Measurements from ENCODE around the gene IZUMO1.

The IZUMO1 gene

GRCh38 chr19:48726556-48726955 is 20.2 kb downstream of the IZUMO1 start:
- no peak for DNase-seq
- peaks cover 0 to 7% of the 10 kb centered on the region in 2 donors for H3K27me3 ChIP-seq
- peaks cover 0 to 5% (median 0%) of the 10 kb centered on the region in 3 donors for H3K36me3 ChIP-seq
- intact Hi-C loops (cut with DNase I; ENCODE audit: low total_unique reads), result no loop called here
- H3K9me3 ChIP-seq, result no peaks in the 10 kb centered on the region
- H3K4me1 ChIP-seq, result peaks cover 0 to 9% (median 4%) of the 10 kb centered on the region in 4 donors
- TF ChIP-seq, protein P1, sequence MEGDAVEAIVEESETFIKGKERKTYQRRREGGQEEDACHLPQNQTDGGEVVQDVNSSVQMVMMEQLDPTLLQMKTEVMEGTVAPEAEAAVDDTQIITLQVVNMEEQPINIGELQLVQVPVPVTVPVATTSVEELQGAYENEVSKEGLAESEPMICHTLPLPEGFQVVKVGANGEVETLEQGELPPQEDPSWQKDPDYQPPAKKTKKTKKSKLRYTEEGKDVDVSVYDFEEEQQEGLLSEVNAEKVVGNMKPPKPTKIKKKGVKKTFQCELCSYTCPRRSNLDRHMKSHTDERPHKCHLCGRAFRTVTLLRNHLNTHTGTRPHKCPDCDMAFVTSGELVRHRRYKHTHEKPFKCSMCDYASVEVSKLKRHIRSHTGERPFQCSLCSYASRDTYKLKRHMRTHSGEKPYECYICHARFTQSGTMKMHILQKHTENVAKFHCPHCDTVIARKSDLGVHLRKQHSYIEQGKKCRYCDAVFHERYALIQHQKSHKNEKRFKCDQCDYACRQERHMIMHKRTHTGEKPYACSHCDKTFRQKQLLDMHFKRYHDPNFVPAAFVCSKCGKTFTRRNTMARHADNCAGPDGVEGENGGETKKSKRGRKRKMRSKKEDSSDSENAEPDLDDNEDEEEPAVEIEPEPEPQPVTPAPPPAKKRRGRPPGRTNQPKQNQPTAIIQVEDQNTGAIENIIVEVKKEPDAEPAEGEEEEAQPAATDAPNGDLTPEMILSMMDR (IDR thresholded peaks at IDR 0.05), result no peak
- H3K4me3 ChIP-seq, result no peak overlapping the region
- H3K27ac ChIP-seq, result no peak overlapping the region

DNA sequence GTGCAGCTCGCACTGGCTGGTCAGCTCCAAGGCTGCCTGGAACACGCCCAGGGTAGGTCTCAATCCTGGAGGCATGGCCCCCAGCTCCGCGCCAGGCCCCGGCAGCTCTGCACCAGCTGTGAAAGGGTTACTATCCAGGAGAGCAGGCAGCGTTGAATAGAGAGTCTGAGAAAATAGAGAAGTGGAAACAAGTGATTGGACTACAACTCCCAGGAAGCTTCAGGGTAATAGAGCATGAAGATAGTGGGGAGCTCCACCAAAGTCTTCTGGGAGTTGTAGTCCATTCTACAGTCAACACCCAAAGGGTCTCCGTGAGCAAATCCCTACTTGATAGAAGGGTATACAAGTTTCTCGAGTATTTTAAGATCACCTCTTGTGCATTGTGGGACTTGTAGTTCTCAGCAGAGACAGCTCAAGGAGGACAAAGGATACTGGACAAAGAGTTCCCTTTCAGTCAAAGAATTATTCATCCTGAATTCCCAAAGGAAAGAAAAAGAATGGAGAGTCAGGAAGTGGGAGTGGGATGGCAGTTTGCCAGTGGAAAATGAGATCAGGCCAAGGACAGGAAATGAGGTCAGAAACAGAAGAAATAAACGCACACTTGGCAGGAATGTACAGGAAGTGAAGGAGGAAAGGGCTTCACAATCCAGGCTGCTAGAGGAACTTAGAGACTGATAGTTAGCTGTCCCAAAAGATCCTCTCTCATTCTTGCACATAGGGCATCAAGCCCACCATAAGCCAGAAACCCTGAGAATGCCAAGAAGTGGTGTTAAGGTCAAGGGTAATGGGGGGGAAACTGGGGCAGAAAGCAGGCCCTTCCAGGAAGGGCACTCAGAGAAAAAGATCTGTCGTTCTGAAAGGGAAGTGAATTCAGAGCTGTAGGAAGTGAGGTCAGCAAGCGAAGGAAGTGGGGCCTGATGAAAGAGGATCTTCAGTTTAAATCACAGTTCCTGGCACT is 21.6 kb downstream of the IZUMO1 start:
- intact Hi-C loops (cut with DNase I; ENCODE audit: low total_unique reads), result no loop called here
- Histone ChIP-seq H3K4me1 (peaks cover 0 to 14% (median 6%) of the 10 kb centered on the region in 4 donors), H3K36me3 (peaks cover 0 to 5% (median 0%) of the 10 kb centered on the region in 3 donors), H3K27ac (peak overlapping the region; percentile 3 to 18), H3K9me3 (no peaks in the 10 kb centered on the region), H3K4me3 (no peak overlapping the region), H3K27me3 (peaks cover 0 to 4% of the 10 kb centered on the region in 2 donors)
- DNase-seq, result no peak
- TF ChIP-seq, protein P1 (IDR thresholded peaks at IDR 0.05), result no peak

DNA sequence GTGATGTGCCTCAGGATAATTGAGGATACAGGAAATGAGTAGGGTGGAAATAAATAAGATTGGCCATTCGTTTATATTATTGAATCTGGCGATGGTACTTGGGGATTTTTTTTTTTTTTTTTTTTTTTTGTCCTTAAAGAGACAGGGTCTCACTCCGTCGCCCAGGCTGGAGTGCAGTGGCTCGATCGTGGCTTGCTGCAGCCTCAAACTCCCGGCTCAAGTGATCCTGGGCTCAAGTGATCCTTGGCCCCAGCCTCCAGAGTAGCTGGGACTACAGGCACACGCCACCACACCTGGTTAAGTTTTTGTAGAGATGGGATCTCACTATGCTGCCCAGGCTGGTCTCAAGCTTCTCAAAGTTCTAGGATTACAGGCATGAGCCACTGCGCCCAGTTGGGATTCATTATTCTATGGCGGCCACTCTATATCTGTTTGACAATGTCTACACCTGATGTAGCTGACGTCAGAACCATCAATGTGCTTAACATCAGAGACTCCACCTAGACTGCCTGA is 24.5 kb downstream of the IZUMO1 start:
- peaks cover 0 to 33% (median 17%) of the 10 kb centered on the region in 4 donors for H3K4me1 ChIP-seq

DNA sequence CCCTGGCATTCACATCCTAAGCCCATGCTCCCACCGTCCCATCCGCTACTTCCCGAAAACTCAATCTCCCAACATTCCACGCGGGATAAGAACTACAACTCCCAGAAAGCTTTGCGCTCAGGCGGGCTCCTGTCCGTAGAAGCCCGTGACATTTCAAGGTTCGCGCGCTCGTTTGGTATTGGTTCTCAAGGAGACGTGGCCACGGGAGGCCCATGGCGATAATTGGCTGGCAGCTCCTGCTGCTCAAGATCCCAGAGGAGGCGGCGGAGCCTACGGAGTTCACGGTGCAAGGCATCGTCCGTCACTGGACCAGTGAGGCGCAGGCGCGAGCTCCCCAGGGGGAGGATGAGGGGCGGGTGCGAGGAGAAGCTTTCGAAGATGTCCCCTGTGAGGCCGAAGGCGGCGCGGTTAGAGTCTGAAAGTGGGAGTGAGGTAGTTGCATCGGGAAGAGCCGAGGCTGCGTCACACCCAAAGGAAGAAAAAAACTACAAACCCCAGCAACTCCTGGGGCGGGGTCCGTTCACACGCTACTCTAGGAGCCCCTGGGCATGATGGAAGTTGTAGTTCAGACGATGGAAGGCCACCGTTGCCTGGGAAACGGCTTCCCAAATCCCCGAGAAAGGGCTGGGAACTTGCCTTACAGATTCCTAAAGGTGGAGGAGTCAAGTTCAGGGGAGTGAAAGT is 26.0 kb downstream of the IZUMO1 start:
- TF ChIP-seq, protein P1 (IDR thresholded peaks at IDR 0.05), result no peak
- Histone ChIP-seq H3K27ac (peak overlapping the region; percentile 82 to 91), H3K36me3 (no peaks in the 10 kb centered on the region), H3K4me1 (peaks cover 0 to 48% (median 30%) of the 10 kb centered on the region in 4 donors), H3K9me3 (no peaks in the 10 kb centered on the region), H3K4me3 (peak overlapping the region; percentile 54 to 57), H3K27me3 (no peaks in the 10 kb centered on the region)
- intact Hi-C loops (cut with DNase I; ENCODE audit: low total_unique reads), result no loop called here
- peak; percentile 99 to 100 for DNase-seq

More for the DNA sequence above, 24.5 kb downstream of the IZUMO1 start:
- Histone ChIP-seq H3K36me3 (peaks cover 0 to 5% (median 0%) of the 10 kb centered on the region in 3 donors), H3K4me3 (no peak overlapping the region), H3K27ac (no peak overlapping the region), H3K27me3 (no peaks in the 10 kb centered on the region), H3K9me3 (no peaks in the 10 kb centered on the region)
- TF ChIP-seq, protein P1 (IDR thresholded peaks at IDR 0.05), result no peak
- no peak for DNase-seq
- intact Hi-C loops (cut with DNase I; ENCODE audit: low total_unique reads), result no loop called here

- no peaks in the 10 kb centered on the region for H3K27me3 ChIP-seq
- peak overlapping the region; percentile 82 to 91 for H3K27ac ChIP-seq
- TF ChIP-seq, protein P1 (IDR thresholded peaks at IDR 0.05), result no peak
- intact Hi-C loops (cut with DNase I; ENCODE audit: low total_unique reads), result no loop called here
- DNase-seq, result no peak
- no peaks in the 10 kb centered on the region for H3K9me3 ChIP-seq
- H3K4me1 ChIP-seq, result peaks cover 0 to 53% (median 35%) of the 10 kb centered on the region in 4 donors
- no peaks in the 10 kb centered on the region for H3K36me3 ChIP-seq
- H3K4me3 ChIP-seq, result peak overlapping the region; percentile 54 to 57
These were observed 26.5 kb downstream of the IZUMO1 start for GRCh38 chr19:48720251-48720612.

Measured in tibial artery (tissue), 4 donors.